ENCODE measurements around the gene CTIF.

CTIF gene

GRCh38 chr18:48904847-48905394 is 366.1 kb downstream of the CTIF start:
- H3K27ac ChIP-seq = no peak overlapping the region
- TF ChIP-seq CTCF (IDR thresholded peaks at IDR 0.05) = no peak
- no peak for TF ChIP-seq ZFX (IDR thresholded peaks at IDR 0.05; ENCODE audit: borderline replicate concordance)

- no peak overlapping the region for H3K27ac ChIP-seq
- TF ChIP-seq ZFX (IDR thresholded peaks at IDR 0.05; ENCODE audit: borderline replicate concordance) = no peak
- no peak for TF ChIP-seq CTCF (IDR thresholded peaks at IDR 0.05)
Measured at GRCh38 chr18:48905513-48905912, 366.7 kb downstream of the CTIF start.

- no peak for TF ChIP-seq CTCF (IDR thresholded peaks at IDR 0.05)
- TF ChIP-seq ZFX (IDR thresholded peaks at IDR 0.05; ENCODE audit: borderline replicate concordance) = no peak
Measured at GRCh38 chr18:48908916-48909315, 370.1 kb downstream of the CTIF start.

GRCh38 chr18:48909721-48910120 is 370.9 kb downstream of the CTIF start:
- no peak overlapping the region for H3K27ac ChIP-seq
- TF ChIP-seq CTCF (IDR thresholded peaks at IDR 0.05) = no peak
- TF ChIP-seq ZFX (IDR thresholded peaks at IDR 0.05; ENCODE audit: borderline replicate concordance) = no peak

More at GRCh38 chr18:48908916-48909315, 370.1 kb downstream of the CTIF start:
- H3K27ac ChIP-seq = no peak overlapping the region

DNA sequence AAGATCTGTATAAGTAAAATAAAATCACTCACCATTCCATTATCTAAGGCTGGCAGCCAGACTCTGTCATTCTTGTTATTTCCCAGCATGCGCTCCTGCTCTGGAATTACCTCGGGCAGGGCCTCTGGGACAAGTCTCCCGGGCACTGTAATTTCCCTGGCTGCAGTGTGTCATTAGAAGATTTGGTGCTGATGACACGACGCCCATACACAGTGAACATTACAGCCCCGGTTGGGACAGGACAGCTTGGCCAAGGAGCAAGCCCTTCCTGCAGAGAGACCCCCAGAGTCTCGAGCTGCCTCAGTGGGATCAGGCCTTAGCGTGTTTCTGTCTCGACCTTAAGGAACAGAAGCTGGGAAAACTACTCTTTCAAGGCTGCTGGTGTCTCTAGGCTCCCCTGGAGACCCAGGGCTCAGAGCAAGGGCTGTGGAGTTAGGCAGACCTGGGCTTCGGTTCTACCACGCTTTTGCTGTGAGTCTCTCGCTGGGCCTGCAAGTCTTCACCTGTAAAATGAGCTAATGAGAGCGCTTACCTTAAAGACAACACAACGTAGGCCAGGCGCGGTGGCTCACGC is 372.2 kb downstream of the CTIF start:
- no peak overlapping the region for H3K27ac ChIP-seq
- TF ChIP-seq ZFX (IDR thresholded peaks at IDR 0.05; ENCODE audit: borderline replicate concordance) = no peak
- no peak for TF ChIP-seq CTCF (IDR thresholded peaks at IDR 0.05)

All from 22Rv1 (cell line).